A549 treated with dexamethasone at 1 μM for 4 hours (cell line): Measurements from ENCODE around the gene PRM1. TPM values are rescaled to one million over a fixed set of nuclear protein-coding genes. Genes with fewer than 3 reads are reported as not detected.

Source experiments
- total RNA-seq: library from RNA; stranded (reverse); fragments of 200-300 nt; extraction: Qiagen RNA extraction; gene quantifications from 5 replicates; pipeline ENCODE4 v1.2.3, GENCODE V29; 2022

PRM1 gene
- total RNA-seq = not detected in 5 replicates

GRCh38 chr16:11280616-11281522 lies at the start of gene PRM1:
TSS of gene PRM1 (minus strand) at chr16:11281330. CDS start at chr16:11281238, 92 bp downstream.

GRCh38 chr16:11276143-11276895 lies 4.8 kb downstream of the PRM1 start, which contains the start of gene PRM2:
TSS of gene PRM2 (minus strand) at chr16:11276480. CDS start at chr16:11276370, 110 bp downstream.

GRCh38 chr16:11272921-11273720 lies 8.0 kb downstream of the PRM1 start, which contains the start of gene PRM3:
TSS of gene PRM3 (minus strand) at chr16:11273629. CDS start at chr16:11273595, 34 bp downstream.

GRCh38 chr16:11268921-11269375 lies 12.2 kb downstream of the PRM1 start, which contains the start of gene TNP2:
TSS of gene TNP2 (minus strand) at chr16:11269325. CDS start at chr16:11269262, 63 bp downstream.

GRCh38 chr16:11255737-11256660 lies 25.1 kb downstream of the PRM1 start, which contains the start of gene SOCS1:
TSS of gene SOCS1 (minus strand) at chr16:11256204. CDS start at chr16:11255478, 726 bp downstream.

Other genes with a start within 250 kb of the PRM1 start
- gene SOCS1, start 25.1 kb downstream of the PRM1 start, total RNA-seq = 6.6 to 16.5 TPM (median 12.6 TPM) in 5 replicates
- not detected in 5 replicates for gene TNP2, start 12.0 kb downstream of the PRM1 start, total RNA-seq
- gene PRM3, start 7.7 kb downstream of the PRM1 start, total RNA-seq = not detected in 5 replicates
- not detected in 5 replicates for gene PRM2, start 4.8 kb downstream of the PRM1 start, total RNA-seq
- 25.2 to 32.3 TPM (median 30.3 TPM) in 5 replicates for gene RMI2, start 64.1 kb upstream of the PRM1 start, total RNA-seq